CD1c-positive myeloid dendritic cell (primary cell): ENCODE measurements around the gene NUDT4B.
"Not testable (repeated sequence)": the region's sequence is repeated elsewhere in the genome, so short reads cannot be mapped to it uniquely, and the experiment has no call there.

ENCODE experiments used
- DNase-seq: peaks from one replicate; pipeline ENCODE4 v3.0.0-alpha.2; 2016; ENCODE audit errors: extremely low spot score

The NUDT4B gene

GRCh38 chr1:148748563-148749334 lies at the start of gene NUDT4B:
Gene NUDT4B, plus strand, starts transcription at chr1:148748774. Its CDS starts 179 bp downstream, at chr1:148748953.
- DNase-seq, result not testable (repeated sequence)

GRCh38 chr1:148699357-148699756 lies 49.2 kb upstream of the NUDT4B start:
- not testable (repeated sequence) for DNase-seq

DNA sequence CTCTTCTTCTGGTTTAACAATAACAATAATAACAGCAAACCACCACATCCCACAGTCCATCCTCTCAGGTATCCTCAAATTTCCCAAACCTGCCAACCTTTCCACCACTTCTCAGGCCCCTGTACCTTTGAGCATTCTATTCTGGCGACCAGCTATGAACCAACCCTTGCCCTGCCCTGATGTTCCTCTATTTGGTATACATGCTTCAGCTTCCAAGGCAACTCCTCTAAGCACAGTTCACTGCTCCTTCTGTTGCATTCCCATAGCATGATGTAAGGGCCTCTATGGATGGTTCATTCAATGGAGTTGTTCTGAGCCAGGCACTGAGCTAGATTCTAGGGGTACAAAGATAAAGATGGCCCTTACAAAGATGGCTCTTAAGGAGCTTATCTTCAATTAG lies 46.3 kb upstream of the NUDT4B start:
- not testable (repeated sequence) for DNase-seq

- DNase-seq, result not testable (repeated sequence)
These were observed 44.5 kb upstream of the NUDT4B start for GRCh38 chr1:148703973-148704591.

- DNase-seq, result not testable (repeated sequence)
These were observed 43.1 kb upstream of the NUDT4B start for GRCh38 chr1:148705316-148705948.

DNA sequence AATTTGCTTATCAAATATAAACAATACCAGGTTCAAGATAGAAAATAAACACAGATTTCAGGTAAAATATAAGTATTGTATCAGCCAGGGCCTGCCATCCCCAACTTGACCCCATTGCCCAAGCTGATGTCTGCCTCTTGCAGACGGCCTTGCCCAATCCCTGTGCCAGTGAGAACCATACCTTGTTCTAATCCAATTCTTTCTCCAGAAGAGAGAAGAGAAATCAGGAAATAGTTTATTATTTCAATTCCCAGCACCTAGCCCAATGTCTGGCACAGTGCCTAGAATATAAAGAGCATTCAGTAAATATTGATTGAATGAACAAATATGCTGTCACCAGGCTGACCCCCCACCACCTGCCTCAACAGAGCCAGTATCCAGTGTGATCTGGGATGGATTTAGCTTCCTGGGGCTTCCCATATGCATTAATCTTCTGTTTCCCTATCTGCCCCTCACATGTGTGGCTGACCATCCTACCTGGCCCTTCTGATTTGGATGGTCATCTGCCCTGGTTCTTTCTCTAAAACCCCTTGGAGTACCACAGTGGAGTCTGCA lies 39.7 kb upstream of the NUDT4B start:
- DNase-seq, result not testable (repeated sequence)

DNA sequence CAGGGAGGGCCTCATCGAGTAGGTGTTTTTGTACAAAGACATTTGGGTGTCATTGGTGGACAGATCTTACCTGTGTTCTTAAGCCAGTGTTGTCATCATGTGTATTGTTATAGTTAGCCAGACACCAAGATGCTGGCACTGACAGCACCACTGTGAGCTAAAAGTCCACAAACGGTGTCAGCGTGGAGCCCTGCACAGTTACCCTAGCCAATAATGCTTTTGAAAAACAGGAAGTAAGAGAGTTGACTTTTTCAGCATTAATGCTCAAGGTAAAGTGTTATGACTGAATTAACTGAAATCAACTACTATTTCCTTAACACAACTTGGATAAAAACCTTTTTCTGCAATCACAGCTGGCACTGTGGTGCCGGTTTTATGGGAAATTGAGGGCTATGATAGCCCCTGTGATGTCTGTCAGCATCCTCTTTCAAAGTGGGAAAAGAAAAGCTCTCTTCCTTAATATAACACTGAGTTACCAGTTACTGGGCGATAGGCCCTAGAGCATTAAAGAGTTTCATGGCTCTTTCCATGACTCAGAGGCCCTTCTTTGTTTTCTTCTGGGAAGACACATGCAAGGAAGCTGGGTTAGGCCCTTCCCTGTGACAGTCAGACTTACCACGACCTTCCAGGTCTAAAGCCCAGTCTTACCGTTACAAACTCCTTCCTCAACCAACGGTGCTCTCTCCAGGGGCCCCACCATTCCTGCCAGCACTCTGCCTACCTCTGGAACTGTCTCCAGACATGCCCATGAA lies 37.6 kb upstream of the NUDT4B start:
- DNase-seq, result not testable (repeated sequence)

DNA sequence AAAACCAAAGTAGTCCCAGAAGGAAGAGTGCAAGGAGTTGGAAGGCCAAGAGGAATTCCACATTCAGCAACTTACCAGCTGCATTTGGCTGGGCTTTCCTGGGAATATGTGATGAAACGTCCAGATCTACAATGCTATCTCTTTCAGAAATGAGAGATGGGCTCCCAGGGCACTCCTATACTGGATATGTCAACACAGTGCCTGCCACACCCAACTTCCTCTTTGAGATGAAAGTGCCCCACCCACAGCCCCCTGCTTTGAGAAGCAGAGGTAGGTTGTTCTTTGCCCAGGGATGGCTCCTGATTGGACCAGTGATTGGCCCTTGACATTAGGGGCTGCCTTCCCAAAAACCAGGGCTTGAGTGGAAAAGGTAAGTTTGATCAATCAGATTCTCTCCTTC lies 36.2 kb upstream of the NUDT4B start:
- DNase-seq, result not testable (repeated sequence)

DNA sequence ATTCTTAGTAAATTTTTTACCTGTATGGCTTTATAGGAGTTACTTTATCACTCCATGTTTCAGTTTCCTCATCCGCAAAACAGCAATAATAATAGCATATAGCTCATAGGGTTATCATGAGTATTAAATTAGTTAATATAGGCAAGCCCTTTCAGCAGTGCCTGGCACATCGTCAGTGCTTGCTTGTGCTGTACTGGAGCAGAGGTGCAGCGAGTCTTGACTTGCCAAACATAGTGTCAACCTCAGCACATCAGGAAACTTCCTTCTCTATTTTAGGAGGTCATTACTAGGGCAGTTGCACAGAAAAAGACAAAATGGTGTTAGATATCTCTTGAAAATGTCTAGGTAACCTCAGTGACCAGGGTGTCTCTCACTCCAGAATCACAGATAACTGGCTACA lies 33.1 kb upstream of the NUDT4B start:
- DNase-seq, result not testable (repeated sequence)

GRCh38 chr1:148716966-148717520 lies 31.5 kb upstream of the NUDT4B start:
- DNase-seq, result not testable (repeated sequence)

DNA sequence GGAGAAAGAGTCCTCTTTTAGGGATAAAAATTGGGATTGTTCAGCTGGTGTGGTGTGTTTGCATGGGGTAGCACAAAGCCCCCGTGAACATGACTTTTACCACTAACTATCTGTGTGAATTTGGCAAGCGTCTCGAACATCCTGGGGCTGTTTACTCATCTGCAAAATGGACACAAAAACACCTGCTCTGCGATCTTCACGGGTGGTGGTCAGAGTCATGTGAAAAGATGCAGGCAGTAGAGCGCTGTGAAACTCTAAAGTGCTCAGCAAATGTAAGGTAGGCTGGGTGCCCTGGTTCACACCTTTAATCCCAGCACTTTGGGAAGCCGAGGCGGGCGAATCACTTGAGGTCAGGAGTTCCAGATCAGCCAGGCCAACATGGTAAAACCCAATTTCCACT lies 27.7 kb upstream of the NUDT4B start:
- DNase-seq, result not testable (repeated sequence)

DNA sequence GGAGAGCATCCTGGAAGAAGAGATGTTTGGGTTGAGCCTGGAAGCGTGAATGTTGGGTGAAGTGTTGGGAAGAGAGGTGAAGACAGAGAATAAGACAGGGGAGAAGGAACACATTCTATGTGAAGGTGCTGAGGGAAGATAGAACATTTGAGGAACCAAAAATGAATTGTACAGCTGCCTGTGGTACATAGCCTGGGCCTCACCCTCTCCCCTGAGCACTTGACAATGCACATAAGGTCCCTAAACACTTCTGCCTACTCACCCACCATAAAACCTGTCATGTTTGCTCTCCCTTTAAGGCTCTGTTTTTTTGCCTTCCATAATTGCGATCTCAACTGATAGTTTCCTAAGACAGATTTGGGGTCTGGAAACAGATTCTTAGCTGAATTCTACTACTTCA lies 25.8 kb upstream of the NUDT4B start:
- DNase-seq, result not testable (repeated sequence)

- DNase-seq, result not testable (repeated sequence)
These were observed 25.1 kb upstream of the NUDT4B start for GRCh38 chr1:148723515-148723914.

DNA sequence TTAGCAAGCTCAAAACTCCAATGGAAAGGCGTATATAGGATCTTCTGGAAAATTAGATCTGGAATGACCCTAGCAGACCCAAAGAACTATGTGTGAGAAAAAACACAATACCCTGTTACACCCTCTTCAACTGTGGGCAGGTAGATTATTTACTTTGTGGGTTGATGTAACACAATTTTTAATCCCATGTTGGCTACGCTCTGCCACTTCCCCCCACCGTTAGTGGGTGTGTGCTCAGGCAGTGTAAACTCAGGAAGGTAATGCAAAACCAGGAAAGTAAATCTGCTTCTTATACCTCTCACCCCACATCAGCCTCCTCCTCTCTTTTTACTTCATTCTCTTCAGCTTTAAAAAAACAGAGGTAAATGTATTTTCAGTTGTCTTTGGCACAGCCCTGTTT lies 23.7 kb upstream of the NUDT4B start:
- not testable (repeated sequence) for DNase-seq

GRCh38 chr1:148727862-148728261 lies 20.7 kb upstream of the NUDT4B start:
- not testable (repeated sequence) for DNase-seq

DNA sequence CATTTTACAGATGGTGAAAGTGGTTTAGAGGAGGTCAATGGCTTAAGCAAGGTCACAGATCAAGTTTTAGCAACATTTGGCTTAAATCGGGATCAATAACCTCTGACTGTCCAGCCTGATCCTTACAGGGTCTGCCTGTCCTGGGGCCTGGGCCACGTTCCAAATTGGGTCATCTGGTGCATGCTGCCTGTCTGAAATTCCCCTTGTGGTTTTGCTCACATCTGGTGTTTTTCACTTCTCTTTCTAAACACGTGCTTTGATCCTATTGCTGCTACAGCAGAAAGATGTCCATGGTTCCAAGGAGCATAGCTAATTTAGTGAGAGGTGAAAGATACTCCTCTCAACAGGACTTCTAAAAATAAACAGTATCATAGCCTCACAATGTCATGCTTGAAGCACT lies 19.4 kb upstream of the NUDT4B start:
- DNase-seq, result not testable (repeated sequence)

DNA sequence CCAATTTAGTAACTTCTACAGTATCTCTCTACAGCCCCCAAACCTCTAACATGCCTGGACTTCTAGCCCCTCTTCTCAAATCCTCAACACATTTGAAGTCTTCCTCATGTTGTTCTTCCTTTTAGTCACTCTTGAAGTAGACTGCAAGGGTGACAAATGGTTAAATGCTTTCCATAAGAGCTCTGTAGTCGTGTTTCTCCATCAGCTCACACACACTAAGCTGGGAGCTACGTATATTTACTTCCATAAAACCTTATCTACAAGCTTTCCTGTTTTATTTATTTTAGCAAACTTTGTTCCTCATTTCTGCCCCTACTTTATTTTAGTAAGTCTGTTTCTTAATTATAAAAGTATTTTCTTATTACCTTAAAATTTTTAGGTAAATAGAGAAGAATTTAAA lies 19.0 kb upstream of the NUDT4B start:
- not testable (repeated sequence) for DNase-seq

GRCh38 chr1:148732277-148732676 lies 16.3 kb upstream of the NUDT4B start:
- DNase-seq, result not testable (repeated sequence)

- not testable (repeated sequence) for DNase-seq
These were observed 14.8 kb upstream of the NUDT4B start for GRCh38 chr1:148733585-148734310.

DNA sequence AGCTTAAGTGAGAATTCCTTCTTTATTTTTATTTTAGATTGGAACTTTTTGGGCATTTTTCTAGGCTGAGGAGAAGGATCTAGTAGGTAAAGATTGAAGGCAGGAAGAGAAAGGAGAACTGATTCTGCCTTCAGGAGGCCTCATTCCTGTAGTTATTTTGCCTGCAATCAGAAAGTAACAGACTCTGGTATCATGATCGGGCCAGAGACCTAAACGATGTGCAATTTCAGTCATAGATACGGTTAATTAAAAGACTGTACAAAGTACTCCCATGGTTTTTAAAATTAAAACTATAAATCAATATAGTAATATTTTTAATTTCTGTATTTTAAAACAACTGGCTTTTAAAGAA lies 14.3 kb upstream of the NUDT4B start:
- DNase-seq, result not testable (repeated sequence)

DNA sequence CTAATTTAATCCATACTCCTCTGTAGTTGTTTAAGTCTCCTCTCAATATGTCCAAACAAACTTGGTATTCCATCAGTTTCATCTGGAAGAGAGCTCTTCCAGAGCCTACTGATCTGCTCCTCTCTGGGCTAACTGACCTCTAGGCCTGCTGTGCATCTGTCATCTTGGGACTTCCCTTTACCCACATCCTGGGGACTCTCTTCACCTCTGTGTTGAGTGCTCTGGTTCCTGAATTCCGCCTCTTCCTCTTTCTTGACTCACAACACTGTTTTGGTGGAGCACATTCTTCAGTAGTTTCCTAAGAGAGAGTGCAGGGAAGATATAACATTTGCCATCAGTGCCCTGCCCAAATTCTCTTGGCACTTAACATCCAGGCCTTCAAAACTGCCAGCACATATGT lies 13.0 kb upstream of the NUDT4B start:
- not testable (repeated sequence) for DNase-seq
